ENCODE measurements around the gene ATP5F1E. TPM values are rescaled to one million over a fixed set of nuclear protein-coding genes. Genes with fewer than 3 reads are reported as not detected.

The ATP5F1E gene
- total and polyA plus RNA-seq, 2 of the 4 experiments (the other 2 are of a cell fraction) = 3.8 to 34.5 TPM

DNA sequence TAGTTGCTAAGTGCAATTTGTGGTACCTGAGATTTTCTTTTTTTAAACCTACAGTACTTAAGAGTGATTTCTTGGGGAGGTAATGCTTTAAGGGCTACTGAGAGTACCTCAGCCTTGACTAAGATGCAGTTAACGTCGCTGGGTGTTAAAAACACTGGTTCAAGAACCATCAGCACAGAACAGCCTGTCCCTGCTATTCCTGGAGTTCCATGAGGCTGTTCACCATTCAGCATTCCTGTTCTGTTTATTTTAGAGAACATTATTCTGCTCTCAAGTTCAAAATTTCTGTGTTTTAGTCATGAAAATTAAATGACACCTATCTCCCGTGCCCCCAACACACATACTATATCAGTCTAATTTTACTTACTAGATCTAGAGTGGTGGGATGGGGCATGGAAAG lies 12.2 kb upstream of the ATP5F1E start:
- POLR2A ChIA-PET (ENCODE audit: unreplicated experiment) = no interaction called here
- Histone ChIP-seq H2BK20ac (ENCODE audit: low read depth, low read length) (no peak overlapping the region), H3K36me3 (ENCODE audit: control insufficient read depth, insufficient read depth, low read length) (no peaks in the 10 kb centered on the region; the same call in 1 of the 2 replicates), H3K27me3 (ENCODE audit: control insufficient read depth, insufficient read depth, low read length) (peaks cover under 1% of the 10 kb centered on the region; the same call in 1 of the 2 replicates), H2BK120ac (ENCODE audit: low read depth, low read length) (no peak overlapping the region), H2BK15ac (ENCODE audit: low read depth, low read length) (no peak overlapping the region), H3K9me1 (ENCODE audit: insufficient read depth, low read length) (0 out of 2 replicates have a peak, but pooled peaks cover 11% of the 10 kb centered on the region), H3K56ac (ENCODE audit: extremely low read depth, insufficient read depth, low read length) (no peak overlapping the region), H3K4me2 (ENCODE audit: low read depth, low read length) (no peak overlapping the region), H4K5ac (ENCODE audit: low read depth, low read length) (no peak overlapping the region), H3K4me1 (ENCODE audit: control insufficient read depth, insufficient read depth, low read length) (peaks cover 8% of the 10 kb centered on the region), H3K23ac (ENCODE audit: low read depth, low read length) (no peak overlapping the region), H3K14ac (replicated peaks; ENCODE audit: low read depth, low read length) (no peak overlapping the region), H3K18ac (ENCODE audit: low read depth, low read length) (no peak overlapping the region), H3K9me3 (ENCODE audit: control insufficient read depth, insufficient read depth, low read length) (no peaks in the 10 kb centered on the region), H3K9ac (ENCODE audit: low read depth, low read length) (no peak overlapping the region), H4K91ac (ENCODE audit: insufficient read depth, low read depth, low read length) (no peak overlapping the region), H2AFZ (replicated peaks; ENCODE audit: low read length, poor library complexity) (no peak overlapping the region), H4K8ac (ENCODE audit: low read depth in 2 of 2, low read length in 2 of 2) (no peak overlapping the region), H3K79me1 (ENCODE audit: low read depth in 1 of 2, low read length in 2 of 2) (peaks cover 18 to 33% of the 10 kb centered on the region in 2 experiments), H2BK5ac (ENCODE audit: low read depth, low read length, poor library complexity, severe bottlenecking) (no peak overlapping the region), H3K4me3 (ENCODE audit: insufficient read depth, low read depth, low read length) (no peak overlapping the region), H2AK9ac (replicated peaks; ENCODE audit: low read depth, low read length, poor library complexity) (no peak overlapping the region), H2AK5ac (ENCODE audit: low read depth, low read length) (no peak overlapping the region), H3K4ac (ENCODE audit: low read depth, low read length) (no peak overlapping the region), H4K20me1 (ENCODE audit: insufficient read depth, low read length) (0 out of 2 replicates have a peak, but pooled peaks cover 5% of the 10 kb centered on the region), H3K27ac (ENCODE audit: insufficient read depth, low read length) (no peak overlapping the region)
- ATAC-seq (ENCODE audit: low read depth) (no peak), DNase-seq (no peak)
- intact Hi-C loops (cut with micrococcal nuclease) = loop anchor here (10.0 kb wide), 1 partner anchor 809 kb away; no protein-coding TSS in a partner anchor
- no peak for TF ChIP-seq RAD21 (IDR thresholded peaks at IDR 0.05; ENCODE audit: low read length)
- no peak for TF ChIP-seq CHD1 (IDR thresholded peaks at IDR 0.05; ENCODE audit: low read depth, low read length)
- TF ChIP-seq BHLHE40 (IDR thresholded peaks at IDR 0.05; ENCODE audit: low read depth, low read length) = no peak
- no peak for TF ChIP-seq FOS (IDR thresholded peaks at IDR 0.05; ENCODE audit: low read depth, low read length)
- TF ChIP-seq MXI1 (IDR thresholded peaks at IDR 0.05; ENCODE audit: borderline replicate concordance, low read depth, low read length) = no peak
- no peak for TF ChIP-seq RCOR1 (IDR thresholded peaks at IDR 0.05; ENCODE audit: insufficient replicate concordance, low read length)
- TF ChIP-seq, protein P1, sequence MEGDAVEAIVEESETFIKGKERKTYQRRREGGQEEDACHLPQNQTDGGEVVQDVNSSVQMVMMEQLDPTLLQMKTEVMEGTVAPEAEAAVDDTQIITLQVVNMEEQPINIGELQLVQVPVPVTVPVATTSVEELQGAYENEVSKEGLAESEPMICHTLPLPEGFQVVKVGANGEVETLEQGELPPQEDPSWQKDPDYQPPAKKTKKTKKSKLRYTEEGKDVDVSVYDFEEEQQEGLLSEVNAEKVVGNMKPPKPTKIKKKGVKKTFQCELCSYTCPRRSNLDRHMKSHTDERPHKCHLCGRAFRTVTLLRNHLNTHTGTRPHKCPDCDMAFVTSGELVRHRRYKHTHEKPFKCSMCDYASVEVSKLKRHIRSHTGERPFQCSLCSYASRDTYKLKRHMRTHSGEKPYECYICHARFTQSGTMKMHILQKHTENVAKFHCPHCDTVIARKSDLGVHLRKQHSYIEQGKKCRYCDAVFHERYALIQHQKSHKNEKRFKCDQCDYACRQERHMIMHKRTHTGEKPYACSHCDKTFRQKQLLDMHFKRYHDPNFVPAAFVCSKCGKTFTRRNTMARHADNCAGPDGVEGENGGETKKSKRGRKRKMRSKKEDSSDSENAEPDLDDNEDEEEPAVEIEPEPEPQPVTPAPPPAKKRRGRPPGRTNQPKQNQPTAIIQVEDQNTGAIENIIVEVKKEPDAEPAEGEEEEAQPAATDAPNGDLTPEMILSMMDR (conservative IDR thresholded peaks at IDR 0.05; ENCODE audit: low read depth, low read length) = no peak
- TF ChIP-seq SMC3 (IDR thresholded peaks at IDR 0.05; ENCODE audit: low read depth, low read length) = no peak
- TF ChIP-seq, protein P2, sequence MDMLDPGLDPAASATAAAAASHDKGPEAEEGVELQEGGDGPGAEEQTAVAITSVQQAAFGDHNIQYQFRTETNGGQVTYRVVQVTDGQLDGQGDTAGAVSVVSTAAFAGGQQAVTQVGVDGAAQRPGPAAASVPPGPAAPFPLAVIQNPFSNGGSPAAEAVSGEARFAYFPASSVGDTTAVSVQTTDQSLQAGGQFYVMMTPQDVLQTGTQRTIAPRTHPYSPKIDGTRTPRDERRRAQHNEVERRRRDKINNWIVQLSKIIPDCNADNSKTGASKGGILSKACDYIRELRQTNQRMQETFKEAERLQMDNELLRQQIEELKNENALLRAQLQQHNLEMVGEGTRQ (IDR thresholded peaks at IDR 0.05; ENCODE audit: low read depth, low read length) = no peak
- TF ChIP-seq MAZ (IDR thresholded peaks at IDR 0.05; ENCODE audit: borderline replicate concordance, low read depth, low read length) = no peak
- TF ChIP-seq NFE2L2 (IDR thresholded peaks at IDR 0.05; ENCODE audit: low read depth, low read length) = no peak
- no peak for TF ChIP-seq CEBPB (IDR thresholded peaks at IDR 0.05; ENCODE audit: low read depth, low read length)
- no peak for TF ChIP-seq RFX5 (IDR thresholded peaks at IDR 0.05; ENCODE audit: low read depth, low read length)
- no peak for TF ChIP-seq ELK1 (IDR thresholded peaks at IDR 0.05; ENCODE audit: borderline replicate concordance, low read depth, low read length)
- no peak for TF ChIP-seq MAFK (IDR thresholded peaks at IDR 0.05; ENCODE audit: low read depth, low read length)
- TF ChIP-seq POLR2A (IDR thresholded peaks at IDR 0.05; ENCODE audit: low read depth, low read length) = no peak
- dilution Hi-C loops (cut with HindIII; ENCODE audit: low sequenced_read_pairs, unreplicated experiment) = no loop called here
- CTCF ChIA-PET = interaction anchor here (0.7 to 1.7 kb wide), 2 partner anchors 13 to 216 kb away, joined by 3 to 5 read pairs; partner anchors contain the start of gene ATP5F1E
- in situ Hi-C loops (cut with MboI; ENCODE audit: low sequenced_read_pairs) = loop anchor here (25.0 kb wide), 3 partner anchors 807 to 1657 kb away; partner anchors contain the start of genes ANKRD60 and RBM38
- no CpG with 5 or more reads among the region's 3 CpGs for WGBS, 2 experiments (ENCODE audit: extremely low coverage in 2 of 2, insufficient read length in 1 of 2)
- no TSS peak for BruUV-seq (replicated peaks)
